GM21367 (cell line): ENCODE results near the gene JUP.

ENCODE experiments used
- ATAC-seq: cut with Tn5 transposase; IDR thresholded peaks from one replicate; pipeline ENCODE4 v1.9.1; 2021; ENCODE audit not compliant: unreplicated experiment

JUP gene

DNA sequence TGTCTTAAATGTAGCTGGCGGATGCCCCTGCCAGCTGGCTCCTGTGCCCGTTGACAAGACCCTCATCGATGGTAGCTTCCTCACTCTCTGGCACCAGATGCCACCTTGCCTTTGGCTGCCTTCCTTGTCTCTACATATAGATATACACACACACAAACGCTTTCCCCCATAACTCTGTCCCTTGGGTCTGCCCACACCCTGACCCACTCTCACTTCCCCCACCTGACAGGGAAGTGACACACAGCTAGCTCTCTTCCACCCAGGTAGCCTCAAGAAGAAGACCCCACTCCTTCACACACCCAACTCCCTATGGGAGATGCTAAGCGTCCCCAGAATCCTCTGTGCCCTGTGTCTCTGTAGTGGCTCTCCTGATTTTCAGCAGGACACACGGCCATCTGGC, 25.6 kb downstream of the JUP start:
- no peak for ATAC-seq

DNA sequence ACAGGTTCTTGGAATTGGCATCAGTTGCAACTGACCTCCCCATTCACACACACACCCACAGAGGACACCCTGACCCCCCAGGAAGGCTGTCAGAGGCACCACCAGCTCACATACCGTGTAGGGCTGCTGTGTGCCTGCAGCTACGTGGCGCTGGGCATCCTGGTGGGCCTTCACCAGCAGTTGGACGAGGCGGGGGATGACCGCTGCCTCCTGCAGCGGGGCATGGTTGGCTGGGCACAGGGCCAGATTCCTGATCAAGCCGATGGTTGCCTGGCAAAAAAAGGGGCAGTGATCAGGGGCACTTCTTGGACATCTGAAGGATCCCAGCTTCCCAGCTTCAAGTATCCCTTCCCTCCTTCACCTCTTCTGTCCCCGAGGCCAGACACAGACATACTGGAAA, 27.9 kb downstream of the JUP start:
- no peak for ATAC-seq

DNA sequence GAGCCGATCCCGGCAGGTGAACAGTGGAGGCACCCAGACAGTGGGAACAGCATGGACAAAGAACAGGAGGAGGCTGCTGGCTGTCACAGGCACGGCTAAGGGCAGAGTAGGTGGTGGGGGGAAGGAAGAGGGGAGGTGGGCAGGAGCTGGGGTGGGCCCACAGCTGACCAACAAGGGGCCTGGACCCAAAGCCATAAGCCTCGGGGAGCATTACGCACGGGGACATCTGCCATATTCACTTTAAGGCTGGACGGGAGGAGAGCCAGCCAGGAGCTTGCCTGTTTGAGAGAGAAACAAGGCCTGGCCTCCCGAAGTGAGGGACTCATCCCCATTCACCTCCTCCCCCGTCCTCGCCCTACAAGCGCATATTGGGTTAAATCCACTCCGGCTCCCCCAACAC, 32.4 kb downstream of the JUP start:
- no peak for ATAC-seq

DNA sequence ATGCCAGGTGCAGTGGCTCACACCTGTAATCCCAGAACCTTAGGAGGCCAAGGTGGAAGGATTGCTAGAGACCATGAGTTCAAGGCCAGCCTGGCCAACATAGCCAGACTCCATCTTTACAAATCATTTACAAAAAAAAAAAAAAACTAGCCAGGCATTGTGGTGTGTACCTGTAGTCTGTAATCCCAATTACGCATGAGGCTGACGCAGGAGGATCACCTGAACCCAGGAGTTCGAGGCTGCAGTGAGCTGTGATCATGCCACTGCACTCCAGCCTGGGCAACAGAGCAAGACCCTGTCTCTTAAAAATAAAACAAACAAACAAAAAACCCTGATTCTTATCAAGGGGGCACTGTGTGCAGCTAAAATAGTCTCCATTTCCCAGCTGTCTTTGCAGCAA, 35.2 kb downstream of the JUP start:
- ATAC-seq = no peak

DNA sequence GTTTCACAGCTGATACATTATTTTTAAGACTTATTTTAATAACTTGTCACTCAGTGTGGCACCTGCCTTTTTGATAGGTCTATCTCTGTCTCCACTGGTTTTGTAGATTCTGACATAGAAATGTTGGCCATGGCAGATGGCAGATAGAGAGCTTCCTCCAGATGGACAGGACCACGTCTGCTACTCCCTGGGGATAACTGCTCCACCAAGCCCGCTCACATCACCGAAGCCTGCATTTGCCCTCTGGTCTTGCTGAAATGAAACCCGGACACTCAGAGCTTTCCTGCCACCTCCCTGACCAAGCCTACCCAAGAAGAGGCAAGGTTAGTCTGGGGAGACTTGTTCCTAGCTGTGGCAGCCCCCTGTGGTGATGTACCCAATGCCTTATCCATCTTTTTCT, 35.6 kb downstream of the JUP start:
- no peak for ATAC-seq

DNA sequence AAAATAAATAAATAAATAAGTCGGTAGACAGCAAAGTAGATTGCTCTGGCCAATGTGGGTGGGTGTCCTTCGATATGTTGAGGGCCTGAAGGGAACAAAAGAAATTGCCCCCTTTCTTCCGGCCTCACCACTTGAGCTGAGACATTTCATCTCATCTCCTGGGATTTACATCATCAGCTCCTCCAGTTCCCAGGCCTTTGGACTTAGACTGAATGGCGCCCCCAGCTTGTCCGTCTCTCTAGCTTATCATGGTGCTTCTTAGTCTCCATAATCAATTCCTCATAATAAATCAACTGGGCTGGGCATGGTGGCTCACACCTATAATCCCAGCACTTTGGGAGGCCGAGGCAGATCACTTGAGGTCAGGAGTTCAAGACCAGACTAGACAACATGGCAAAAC, 38.2 kb downstream of the JUP start:
- no peak for ATAC-seq

DNA sequence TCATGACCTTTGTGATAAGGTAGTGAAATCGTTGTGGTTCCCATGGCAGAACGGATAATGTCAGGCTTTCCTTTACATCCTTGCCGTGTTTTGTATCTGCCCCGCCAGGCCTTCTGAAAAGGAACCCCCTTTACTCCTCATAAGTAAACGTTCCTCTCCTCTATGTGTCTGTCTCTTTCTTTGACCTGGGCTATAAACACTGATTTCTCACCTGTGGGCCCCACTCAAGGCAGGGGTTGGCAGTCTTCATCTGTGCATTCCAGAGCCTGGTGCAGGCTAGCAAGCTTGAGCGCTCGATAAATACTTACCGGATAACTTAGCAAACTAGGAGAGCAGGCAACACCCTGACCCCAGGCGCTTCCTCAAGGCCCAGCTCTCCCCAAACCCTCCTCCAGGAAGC, 44.8 kb downstream of the JUP start:
- ATAC-seq = no peak

DNA sequence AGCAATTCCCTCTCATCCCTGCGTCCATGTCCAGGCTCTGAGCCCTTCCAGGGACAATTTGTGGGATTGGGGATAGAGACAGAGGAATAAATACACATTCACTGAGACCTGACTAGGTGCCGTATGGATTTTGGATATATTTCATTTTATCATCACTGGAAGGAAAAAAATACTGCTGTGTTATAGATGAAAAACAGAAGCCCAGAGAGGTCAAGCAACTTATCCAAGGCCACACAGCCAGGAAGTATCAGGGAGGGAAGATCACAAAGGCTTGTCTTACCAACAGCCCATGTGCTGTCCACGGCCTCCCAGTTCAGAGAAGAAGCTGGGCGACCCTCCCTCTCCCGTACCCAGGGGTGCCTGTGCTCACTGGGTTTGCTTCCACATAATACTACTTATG, 46.0 kb downstream of the JUP start:
- no peak for ATAC-seq

DNA sequence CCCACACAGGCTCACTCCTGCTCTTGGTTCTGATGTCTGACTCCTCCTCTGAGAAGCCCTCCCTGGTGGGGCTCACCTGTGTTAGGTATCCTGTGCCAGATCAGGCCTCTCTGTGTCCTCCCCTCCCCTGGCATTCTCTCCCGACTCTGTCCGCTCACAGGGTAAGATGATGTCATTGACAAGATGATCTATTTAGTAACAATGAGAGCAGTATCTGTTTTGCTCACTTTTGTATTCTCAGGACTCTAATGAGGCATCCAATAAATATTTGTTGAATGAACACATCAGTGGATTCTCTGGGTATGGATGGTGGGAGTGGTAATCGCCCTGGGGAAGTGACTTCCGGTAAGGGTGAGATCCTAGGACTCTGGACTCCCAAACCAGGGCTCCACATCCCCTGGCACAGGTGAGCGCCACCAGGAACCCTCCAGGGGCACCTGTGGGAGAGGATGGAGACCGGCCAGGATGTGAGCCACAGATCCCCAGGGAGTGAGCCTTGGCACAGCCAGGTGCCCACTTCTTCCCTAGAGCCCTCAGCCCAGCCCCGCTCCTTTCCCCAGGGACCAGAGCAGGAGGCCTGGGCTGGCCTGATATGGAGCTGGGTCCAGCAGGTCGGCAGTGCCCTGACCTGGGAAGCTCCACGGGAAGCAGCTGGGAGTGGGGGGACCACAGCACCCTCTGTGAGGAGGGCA, 46.7 kb downstream of the JUP start:
- no peak for ATAC-seq

DNA sequence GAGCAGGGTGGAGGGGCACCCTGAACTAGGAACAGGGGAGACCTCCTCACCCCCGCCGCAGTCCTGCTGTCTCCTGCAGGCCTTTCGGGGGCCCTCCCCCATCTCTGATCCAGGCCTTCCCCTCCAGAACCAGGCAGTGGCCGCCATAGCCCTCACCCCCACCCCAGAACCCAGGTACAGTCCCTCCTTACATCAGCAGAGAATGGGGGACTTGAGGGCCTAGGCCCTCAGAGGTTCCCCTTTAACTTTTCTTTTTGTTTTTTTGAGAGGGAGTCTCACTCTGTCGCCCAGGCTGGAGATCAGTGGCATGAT, 47.8 kb downstream of the JUP start:
- ATAC-seq = no peak

DNA sequence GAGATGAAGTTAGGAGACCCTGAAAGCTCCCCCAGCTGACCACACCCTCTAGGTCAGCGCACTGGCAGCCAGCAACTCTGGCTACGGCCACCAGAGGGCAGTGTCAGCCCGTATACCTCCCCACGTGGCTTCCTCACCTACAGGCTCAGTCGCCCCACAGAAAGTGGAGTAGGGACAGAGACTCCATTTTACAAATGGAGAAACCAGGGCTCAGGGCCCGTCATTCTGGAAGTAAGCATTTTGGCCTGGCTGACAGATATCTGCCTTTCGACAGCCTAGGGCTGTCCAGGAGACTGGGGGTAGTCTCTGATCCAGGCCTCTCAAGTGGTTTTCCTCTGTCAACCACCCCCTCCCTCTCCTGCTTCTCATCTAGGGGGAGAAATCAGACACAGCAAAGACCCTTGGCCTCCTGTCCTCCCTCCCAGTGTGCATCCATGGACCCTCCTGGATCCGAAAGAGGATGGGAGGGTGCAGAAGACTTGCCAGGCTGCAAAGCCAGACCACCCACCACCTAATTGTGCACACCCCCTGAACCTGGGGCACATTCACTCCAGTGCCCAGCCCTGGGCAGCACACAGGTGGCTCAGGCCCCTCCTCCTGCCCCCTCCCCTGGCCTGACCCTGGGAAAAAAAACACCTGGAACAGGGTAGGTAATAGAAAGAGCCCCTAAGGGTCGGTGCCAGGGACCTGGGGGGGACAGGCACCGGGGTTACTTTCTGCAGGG, 48.3 kb downstream of the JUP start:
- ATAC-seq = no peak

DNA sequence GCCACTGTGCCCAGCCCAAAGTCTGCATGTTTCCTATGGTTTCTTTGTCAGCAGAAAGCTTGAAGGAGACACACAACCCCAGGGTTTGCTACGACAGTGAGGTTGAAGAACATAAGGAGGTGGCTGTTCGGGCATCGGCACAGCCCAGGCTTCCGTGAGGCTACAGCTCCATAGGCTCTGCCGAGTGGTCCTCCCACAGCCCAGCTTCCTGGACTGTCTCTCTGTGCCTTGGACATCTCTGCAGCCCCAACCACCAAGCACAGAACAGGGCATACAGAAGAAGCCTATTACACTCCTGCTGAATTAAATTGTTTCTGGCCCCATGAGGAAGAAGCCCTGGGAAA, 48.9 kb downstream of the JUP start:
- no peak for ATAC-seq

DNA sequence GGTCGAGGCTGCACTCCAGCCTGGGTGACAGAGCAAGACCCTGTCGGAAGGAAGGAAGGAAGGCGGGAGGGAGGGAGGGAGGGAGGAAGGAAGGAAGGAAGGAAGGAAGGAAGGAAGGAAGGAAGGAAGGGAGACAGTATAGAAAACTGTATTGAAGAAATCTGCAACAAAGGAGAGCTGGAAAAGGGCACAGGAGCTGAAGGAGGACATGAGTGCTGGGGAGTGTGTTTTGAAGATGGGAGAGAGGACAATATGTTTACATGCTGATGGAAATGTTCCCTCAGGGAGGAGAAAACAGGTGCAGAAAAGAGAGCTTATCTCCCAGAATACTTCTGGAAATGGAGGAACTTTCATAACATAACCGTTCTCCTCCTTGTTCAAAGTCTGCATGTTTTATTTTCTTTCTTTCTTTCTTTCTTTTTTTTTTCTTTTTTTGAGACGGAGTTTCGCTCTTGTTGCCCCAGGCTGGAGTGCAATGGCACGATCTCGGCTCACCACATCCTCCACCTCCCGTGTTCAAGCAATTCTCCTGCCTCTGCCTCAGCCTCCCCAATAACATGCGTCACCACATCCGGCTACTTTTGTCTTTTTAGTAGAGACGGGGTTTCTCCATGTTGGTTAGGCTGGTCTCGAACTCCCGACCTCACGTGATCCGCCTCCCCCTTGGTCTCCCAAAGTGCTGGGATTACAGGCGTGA, 49.4 kb downstream of the JUP start:
- no peak for ATAC-seq

DNA sequence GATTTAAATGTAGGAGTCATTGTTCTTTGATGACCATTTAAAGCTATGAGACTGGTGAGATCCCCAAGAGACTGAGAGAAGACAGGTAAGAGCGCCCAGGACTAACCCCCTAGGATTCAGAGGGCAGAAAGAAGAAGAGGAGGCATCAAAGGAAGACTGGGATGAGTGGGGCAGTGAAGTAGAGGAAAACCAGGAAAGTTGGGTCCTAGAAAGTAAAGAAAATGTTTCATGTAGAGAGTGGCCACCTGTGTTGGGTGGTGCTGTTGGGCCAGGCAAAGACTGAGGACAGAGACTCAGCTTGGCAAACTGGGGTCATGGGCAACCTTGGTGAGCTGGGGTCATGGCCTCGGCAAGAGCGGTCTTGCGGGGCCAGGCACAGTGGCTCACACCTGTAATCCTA, 50.8 kb downstream of the JUP start:
- ATAC-seq = no peak

DNA sequence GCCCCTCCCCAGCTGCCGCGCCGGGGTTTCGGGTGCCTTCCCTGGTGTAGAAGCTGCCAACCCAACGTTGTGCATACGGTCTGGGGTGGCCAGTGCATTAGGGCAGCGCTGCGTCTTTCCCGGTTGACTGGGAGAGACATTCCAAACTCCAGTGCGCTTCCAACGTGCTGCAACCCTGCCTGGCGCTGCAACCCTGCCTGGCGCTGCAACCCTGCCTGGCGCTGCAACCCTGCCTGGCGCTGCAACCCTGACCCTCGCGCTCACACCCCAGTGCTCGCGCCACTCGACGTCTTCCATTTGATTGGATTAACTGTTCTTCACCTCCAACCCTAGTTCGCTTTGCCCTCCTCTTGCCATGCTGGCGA, 51.6 kb downstream of the JUP start:
- ATAC-seq = no peak

DNA sequence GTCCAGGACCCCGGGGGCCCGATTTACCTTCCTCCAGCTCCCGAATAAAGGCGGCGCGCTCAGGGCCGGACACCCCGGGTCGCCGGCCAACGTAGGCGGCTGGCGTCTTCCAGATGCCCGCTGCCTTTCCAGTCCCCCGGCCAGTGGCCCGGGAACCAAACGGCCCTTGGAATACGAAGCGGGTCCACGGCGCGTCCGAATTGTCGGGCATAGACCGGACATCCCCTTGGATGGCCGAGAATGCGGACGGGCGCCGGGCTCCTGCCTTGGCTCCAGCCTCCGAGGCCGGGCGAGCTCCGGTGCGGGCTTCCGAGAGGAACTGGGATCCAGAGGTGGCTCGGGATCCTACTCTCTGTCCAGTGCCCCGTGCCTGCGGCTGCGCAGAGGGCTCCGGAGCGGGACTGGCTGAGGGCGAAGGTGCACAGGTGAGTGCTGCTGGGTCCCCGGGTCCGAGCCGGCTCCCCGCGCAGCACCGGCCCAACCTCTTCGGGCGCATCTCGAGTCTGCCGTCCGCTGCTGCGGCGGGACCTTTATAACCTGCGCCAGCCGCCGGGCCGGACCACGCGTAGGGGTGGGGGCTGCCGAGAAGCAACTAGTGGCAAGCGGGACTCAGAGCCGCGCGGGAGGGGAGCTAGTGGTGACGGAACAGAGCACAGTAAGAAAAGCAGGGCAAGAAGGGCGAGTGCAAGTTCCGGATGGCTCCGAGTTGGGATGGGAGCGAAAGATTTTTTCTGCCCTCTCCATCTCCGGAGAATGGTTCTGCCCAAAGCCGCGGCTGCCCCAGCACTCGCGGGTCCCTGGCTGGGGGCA, 52.2 kb downstream of the JUP start, which contains the start of gene HAP1:
TSS of gene HAP1 (minus strand) at position 505 of the 810 bp plus-strand sequence. CDS start at position 496, 9 bp downstream.
- ATAC-seq = no peak

DNA sequence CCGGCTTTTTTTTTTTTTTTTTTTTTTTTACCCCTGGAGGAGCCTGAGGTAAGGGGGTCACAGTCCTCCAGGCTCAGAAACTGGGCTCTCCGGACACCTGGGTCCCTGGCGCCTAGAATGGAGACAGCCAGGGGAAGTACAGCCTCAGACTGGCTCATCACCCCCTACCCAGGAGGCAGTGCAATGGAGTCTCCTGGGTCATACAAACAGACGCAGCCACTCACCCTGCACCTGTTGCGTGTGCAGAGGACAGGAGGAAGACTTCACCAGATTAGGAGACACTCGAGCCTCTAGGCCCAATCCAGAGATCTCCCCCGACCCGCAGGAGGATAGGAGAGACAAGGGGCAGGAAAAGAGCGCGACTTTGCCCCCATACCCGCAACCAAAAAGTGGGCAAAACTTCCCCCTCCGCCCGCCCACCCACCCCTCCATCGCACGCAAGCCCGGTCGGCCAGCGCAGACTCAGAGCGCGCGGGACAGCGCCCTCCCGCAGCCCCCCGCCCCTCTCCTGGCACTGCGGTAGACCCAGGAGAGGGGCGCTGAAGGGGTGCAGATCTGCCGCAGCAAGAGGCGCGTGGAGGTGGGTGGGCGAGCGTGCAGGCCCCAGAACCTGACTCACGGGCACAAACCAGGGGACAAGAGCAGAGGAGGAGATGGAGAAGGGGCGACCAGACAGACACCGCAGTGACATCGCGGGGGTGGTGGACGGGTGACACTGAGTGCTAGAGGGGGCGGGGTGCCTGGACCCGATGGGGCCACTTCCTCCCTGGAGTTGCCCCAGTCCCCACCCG, 53.0 kb downstream of the JUP start:
- ATAC-seq = no peak

DNA sequence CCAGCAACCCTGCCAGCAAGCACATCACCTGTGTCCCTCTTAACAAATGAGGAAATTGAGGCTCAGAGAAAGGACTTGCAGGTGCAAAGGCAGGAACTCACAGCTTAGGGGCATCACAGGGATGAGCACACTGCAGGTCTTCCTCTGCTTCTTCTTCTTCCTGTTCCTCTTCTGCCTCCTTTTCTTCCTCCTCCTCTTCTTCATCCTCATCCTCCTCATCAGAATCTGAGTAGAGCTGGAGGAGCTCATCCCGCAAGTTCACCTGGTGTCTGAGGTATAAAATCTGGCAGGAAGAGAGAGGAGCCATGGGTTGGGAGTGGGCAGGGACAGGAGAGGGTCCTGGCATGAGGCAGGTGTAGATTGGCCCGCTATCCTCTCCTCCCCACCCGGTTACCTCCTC, 54.7 kb downstream of the JUP start:
- ATAC-seq = no peak

DNA sequence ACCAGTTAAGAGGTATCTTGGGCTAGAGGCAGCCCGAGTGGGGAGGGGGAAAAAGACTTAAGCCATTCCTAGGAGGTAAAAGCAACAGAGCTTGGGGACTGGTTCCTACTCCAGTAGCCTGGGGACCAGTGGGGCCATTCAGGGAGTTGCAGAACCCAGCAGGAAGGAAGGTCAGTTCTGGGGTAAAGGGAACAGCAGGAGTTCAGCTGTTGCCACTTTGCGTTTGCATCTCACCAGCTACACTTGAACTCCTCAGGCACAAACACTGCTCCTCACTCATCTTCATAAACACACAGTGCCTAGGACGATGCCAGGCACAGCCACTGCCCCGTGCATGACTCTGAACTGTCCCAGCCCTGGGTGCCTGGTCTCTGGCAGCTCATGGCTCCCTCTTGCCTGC, 56.0 kb downstream of the JUP start:
- ATAC-seq = no peak

DNA sequence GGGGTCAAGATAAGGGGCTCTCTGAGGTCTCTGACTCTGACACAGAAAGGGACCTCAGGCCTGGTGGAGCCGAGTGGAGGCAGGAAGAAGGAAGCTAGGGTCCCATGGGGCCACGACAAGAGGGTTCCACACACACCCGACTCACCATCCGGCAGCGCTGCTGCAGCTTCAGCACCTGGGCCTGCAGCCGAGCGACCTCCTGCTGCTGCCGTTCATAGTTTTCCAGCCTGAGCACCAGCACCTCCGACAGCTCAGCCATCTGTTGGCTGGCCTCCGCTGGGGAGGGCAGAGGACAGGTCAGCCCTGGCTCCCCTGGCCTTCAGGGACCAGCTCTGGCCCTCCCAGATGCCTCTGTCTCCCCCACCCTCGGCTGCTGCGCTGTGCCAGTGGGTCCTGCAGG, 58.5 kb downstream of the JUP start:
- no peak for ATAC-seq

DNA sequence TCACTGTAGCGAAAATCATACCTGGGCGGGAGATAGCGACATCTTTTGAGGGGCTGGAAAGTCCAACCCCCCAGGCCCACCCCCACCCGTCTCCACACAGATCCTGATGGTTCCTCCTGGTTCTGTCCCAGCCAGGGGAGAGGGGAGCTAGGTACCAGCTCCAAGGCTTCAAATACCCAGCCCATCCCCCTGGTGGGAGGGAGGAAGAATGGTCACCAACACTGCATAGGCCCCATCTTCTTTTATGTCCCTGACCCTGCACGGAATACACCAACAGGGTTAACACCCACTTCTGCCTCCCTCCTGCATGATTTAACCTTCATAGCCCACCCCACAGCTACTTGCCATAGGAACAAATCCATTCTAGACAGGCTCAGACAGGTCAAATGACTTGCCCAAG, 61.4 kb downstream of the JUP start:
- ATAC-seq = no peak
